Measurements from ENCODE around the gene FOXC2.

- TF ChIP-seq CTCF (IDR thresholded peaks at IDR 0.05; ENCODE audit: low read length) (no peak), EZH2 (optimal IDR thresholded peaks at IDR 0.05; ENCODE audit: low read depth, low read length) (no peak), EZH2phosphoT487 (IDR thresholded peaks at IDR 0.05; ENCODE audit: low read length) (no peak)
Observed at GRCh38 chr16:86611941-86612340, 45.3 kb downstream of the FOXC2 start.
